Testis (tissue), 3 donors: ENCODE results near the gene MYBPHL. TPM values are rescaled to one million over a fixed set of nuclear protein-coding genes. Genes with fewer than 3 reads are reported as not detected.
"Not testable (repeated sequence)": the region's sequence is repeated elsewhere in the genome, so short reads cannot be mapped to it uniquely, and the experiment has no call there.

Source experiments
- DNase-seq: peaks from one replicate; pipeline ENCODE4 v3.0.0-alpha.2; 2019
- H3K27ac ChIP-seq, 2 donors: fragments of 200-600 bp; sonication (generic); one replicate each; pipeline ENCODE4 v1.5.1; 2019
- H3K27me3 ChIP-seq: fragments of 200-600 bp; sonication (generic); one replicate; pipeline ENCODE4 v1.5.1; 2019
- H3K36me3 ChIP-seq: fragments of 200-600 bp; sonication (generic); one replicate; pipeline ENCODE4 v1.5.1; 2017; ENCODE audit warnings: low read depth; ENCODE audit errors: missing control alignments
- H3K4me1 ChIP-seq: fragments of 200-600 bp; sonication (generic); one replicate; pipeline ENCODE4 v1.5.1; 2019
- H3K4me3 ChIP-seq, 2 donors: fragments of 200-600 bp; sonication (generic); one replicate each; pipeline ENCODE4 v1.5.1; 2017 to 2019
- H3K9me3 ChIP-seq: fragments of 200-600 bp; sonication (generic); one replicate; pipeline ENCODE4 v1.5.1; 2017
- POLR2A ChIP-seq: fragments of 450-650 bp; IDR thresholded peaks from one replicate; pipeline ENCODE4 v1.6.1; 2017; ENCODE audit warnings: antibody characterized with exemption, mild to moderate bottlenecking, moderate library complexity
- WGBS, 2 donors: methylation state at CpG; one replicate each; pipeline ENCODE4 v1.1.5; 2018; 5-methylcytosine and 5-hydroxymethylcytosine counted together
- intact Hi-C: fragments of 100-400 bp; cut with DNase I; formaldehyde crosslinking; loops from one replicate; pipeline ENCODE4 v1.15.1; 2023; ENCODE audit warnings: low total_unique reads
- polyA plus RNA-seq: library from polyadenylated mRNA; stranded (reverse); fragments of 350-450 nt; fragmentation: Illumina TruSeq; extraction: RNeasy Lipid Tissue Mini Kit (QIAGEN cat#74804); gene quantifications from one replicate; pipeline ENCODE4 v1.2.3, GENCODE V29; 2014; ENCODE audit warnings: low read depth, low replicate concordance; ENCODE audit not compliant: insufficient read depth
- total RNA-seq, 2 donors: library from RNA; depleted of rRNA; stranded (reverse); fragments of >200 nt; gene quantifications; one replicate each; pipeline ENCODE4 v1.2.3, GENCODE V29; 2016
- TF ChIP-seq, protein P1 (sequence below), 3 experiments: fragments of 450-650 bp in 2 of 3; fragments of 200-600 bp in 1 of 3; sonication (generic) in 1 of 3; IDR thresholded peaks; one replicate each; pipeline ENCODE4 v1.5.1; 2016 to 2019; ENCODE audit warnings: antibody characterized with exemption in 3 of 3, mild to moderate bottlenecking in 2 of 3, moderate library complexity in 1 of 3

Gene MYBPHL
- total and polyA plus RNA-seq, 3 donors from 2014 or later, result 0.99 to 1.5 TPM; not detected in 1

DNA sequence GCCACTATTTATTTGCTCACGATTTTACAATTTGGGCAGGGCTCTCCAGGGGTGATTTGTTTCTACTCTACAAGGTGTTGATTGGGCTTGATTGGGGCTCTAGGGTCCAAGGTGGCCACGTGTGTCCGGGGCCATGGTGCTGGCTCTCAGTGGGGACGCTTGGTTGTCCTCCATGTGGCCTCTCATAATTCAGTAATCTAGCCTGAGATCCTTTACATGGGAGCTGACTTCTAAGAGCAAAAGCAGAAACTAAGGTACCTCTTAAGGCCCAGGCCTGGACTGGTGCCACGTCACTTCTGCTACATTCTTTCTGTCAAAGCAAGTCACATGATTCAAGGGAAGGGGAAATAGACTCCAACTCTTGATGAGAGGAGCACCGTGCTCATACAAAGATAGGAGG lies 15.8 kb downstream of the MYBPHL start:
- no peaks in the 10 kb centered on the region for H3K4me1 ChIP-seq
- intact Hi-C loops, result loop anchor here (5.0 kb wide), 1 partner anchor 1754 kb away; no protein-coding TSS in a partner anchor
- H3K27ac ChIP-seq, result no peak overlapping the region
- WGBS, 2 donors, result 74 to 76% methylated on average over 6 of the region's 6 CpGs
- H3K4me3 ChIP-seq, result no peak overlapping the region
- H3K9me3 ChIP-seq, result no peaks in the 10 kb centered on the region
- no peaks in the 10 kb centered on the region for H3K27me3 ChIP-seq
- DNase-seq, result no peak
- no peak for TF ChIP-seq POLR2A
- TF ChIP-seq, protein P1, sequence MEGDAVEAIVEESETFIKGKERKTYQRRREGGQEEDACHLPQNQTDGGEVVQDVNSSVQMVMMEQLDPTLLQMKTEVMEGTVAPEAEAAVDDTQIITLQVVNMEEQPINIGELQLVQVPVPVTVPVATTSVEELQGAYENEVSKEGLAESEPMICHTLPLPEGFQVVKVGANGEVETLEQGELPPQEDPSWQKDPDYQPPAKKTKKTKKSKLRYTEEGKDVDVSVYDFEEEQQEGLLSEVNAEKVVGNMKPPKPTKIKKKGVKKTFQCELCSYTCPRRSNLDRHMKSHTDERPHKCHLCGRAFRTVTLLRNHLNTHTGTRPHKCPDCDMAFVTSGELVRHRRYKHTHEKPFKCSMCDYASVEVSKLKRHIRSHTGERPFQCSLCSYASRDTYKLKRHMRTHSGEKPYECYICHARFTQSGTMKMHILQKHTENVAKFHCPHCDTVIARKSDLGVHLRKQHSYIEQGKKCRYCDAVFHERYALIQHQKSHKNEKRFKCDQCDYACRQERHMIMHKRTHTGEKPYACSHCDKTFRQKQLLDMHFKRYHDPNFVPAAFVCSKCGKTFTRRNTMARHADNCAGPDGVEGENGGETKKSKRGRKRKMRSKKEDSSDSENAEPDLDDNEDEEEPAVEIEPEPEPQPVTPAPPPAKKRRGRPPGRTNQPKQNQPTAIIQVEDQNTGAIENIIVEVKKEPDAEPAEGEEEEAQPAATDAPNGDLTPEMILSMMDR (IDR thresholded peaks at IDR 0.05), result no peak
- no peaks in the 10 kb centered on the region for H3K36me3 ChIP-seq

DNA sequence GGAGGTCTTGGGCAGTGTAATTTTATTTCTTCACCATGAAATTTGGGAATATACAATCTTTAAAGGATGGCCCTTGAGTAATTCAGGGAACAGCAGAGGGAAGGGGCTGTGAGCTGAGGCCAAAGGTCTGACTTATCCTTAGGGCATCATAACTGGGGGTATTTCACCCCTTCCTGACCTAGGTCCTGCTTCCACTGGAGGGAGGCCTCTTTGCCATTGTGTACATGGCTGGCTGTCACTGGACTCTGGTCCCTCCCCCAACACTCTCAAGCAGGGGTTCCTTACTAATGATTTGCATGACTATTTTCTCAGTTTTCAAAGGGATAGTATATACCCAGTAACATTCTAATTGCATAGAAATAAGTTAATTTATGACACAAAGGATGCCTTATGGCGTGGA lies 16.7 kb downstream of the MYBPHL start:
- Histone ChIP-seq H3K27ac (no peak overlapping the region), H3K27me3 (no peaks in the 10 kb centered on the region), H3K4me3 (no peak overlapping the region), H3K9me3 (no peaks in the 10 kb centered on the region), H3K36me3 (no peaks in the 10 kb centered on the region), H3K4me1 (no peaks in the 10 kb centered on the region)
- 93 to 100% methylated on average over 1 of the region's 1 CpG for WGBS, 2 donors
- DNase-seq, result no peak
- no peak for TF ChIP-seq POLR2A
- TF ChIP-seq, protein P1 (IDR thresholded peaks at IDR 0.05), result no peak
- intact Hi-C loops, result loop anchor here (5.0 kb wide), 1 partner anchor 1753 kb away; no protein-coding TSS in a partner anchor

DNA sequence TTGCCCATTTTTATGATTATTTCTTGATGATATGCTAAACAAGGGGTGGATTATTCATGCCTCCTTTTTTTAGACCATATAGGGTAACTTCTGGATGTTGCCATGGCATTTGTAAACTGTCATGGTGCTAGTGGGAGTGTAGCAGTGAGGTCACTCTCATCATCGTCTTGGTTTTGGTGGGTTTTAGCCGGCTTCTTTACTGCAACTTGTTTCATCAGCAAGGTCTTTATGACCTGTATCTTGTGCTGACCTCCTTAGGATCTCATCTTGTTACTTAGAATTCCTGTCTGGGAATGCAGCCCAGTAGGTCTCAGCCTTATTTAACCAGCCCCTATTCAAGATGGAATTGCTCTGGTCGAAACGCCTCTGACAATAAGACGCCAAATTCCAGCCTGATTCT lies 20.0 kb downstream of the MYBPHL start:
- H3K9me3 ChIP-seq, H3K27ac ChIP-seq, H3K4me3 ChIP-seq, DNase-seq, intact Hi-C loops, H3K27me3 ChIP-seq, H3K36me3 ChIP-seq: not testable (repeated sequence)
- 59 to 68% methylated on average over 5 of the region's 5 CpGs for WGBS, 2 donors
- peaks cover 12% of the 10 kb centered on the region for H3K4me1 ChIP-seq

DNA sequence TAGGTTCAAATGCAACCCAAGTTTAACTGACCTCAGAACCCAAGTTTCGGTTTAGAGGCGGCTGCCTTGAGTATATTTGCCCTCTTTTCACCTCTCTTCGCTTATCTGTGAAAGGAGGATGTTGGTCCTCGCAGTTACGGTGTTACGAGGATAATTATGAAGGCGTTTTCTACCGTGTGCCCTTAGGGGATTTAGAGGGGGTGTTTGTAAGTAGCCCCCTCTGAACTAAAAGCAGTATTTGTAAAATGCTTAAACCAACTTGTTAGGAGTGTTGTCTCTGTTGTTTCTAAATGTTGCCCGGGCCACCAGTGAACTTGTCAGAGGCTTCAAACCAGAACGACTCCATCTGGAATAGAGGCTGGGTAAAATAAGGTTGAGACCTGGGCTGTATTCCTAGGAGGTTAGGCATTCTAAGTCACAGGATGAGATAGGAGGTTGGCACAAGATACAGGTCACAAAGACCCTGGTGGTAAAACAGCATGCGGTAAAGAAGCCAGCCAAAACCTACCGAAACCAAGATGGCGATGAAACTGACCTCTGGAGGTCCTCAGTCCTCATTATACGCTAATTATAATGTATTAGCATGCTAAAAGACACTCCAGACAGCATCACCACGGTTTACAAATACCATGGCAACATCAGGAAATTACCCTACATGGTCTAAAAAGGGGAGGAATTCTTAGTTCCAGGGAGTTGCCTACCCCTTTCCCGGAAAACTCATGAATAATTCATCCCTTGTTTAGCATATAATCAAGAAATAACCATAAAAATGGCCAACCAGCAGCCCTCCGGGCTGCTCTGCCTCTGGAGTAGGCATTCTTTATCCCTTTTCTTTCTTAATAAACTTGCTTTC lies 22.8 kb downstream of the MYBPHL start:
- 31 to 32% methylated on average over 17 of the region's 17 CpGs for WGBS, 2 donors
- intact Hi-C loops, result loop anchor here (5.0 kb wide), 1 partner anchor 113 kb away; the partner anchor contains the start of gene SORT1
- no peaks in the 10 kb centered on the region for H3K27me3 ChIP-seq
- H3K4me1 ChIP-seq, result peaks cover 38% of the 10 kb centered on the region
- no peaks in the 10 kb centered on the region for H3K36me3 ChIP-seq
- H3K9me3 ChIP-seq, result no peaks in the 10 kb centered on the region
- no peak for DNase-seq
- H3K4me3 ChIP-seq, result peak overlapping the region; percentile 59 to 84
- TF ChIP-seq, protein P1 (IDR thresholded peaks at IDR 0.05), result no peak
- no peak for TF ChIP-seq POLR2A
- peak overlapping the region; percentile 73 to 82 for H3K27ac ChIP-seq

DNA sequence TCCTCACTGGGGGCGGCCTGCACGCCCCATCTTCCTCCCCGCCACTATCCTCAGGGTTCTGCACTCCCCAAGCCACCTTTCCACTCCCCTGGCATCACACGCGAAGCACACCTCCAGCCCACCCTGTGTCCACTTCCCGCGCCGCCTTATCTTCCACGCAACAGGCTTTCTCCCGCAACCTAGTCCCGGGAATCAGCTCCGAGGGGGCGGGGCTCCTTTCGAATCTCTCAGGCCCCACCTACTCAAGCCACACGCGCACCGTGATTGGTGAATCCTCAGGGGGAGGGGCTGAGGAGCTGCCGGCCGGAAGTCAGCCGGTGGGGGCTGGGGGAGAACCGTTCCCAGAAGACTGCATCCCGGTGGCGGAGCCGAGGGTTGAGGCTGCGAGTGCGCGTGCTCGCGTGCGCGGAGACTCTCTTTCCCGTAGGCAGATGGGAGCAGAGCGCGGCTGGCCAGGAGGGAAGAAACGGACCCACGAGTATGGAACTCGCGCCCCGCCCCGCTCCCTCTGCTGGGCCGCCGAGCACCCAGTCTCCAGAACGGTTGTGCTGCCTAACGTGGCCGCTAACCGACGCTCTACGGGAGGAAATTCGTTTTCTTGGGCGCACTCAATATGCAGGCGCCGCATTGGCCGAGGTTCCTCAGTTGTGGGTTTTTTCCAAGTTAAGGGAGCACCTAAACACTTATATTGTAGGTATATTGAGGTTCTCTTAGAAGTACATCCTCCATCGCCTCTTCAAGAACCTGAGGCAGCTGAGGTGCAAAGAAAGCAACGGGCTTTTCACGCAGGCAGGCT lies 23.7 kb downstream of the MYBPHL start, which contains the start of gene PSRC1:
PSRC1 (minus strand) TSS at position 194 of the 796 bp plus-strand sequence.
- peaks cover 46% of the 10 kb centered on the region for H3K4me1 ChIP-seq
- TF ChIP-seq POLR2A, result peak; percentile 71
- TF ChIP-seq, protein P1 (IDR thresholded peaks at IDR 0.05), result peak; percentile 2 to 53 (median 26)
- H3K36me3 ChIP-seq, result no peaks in the 10 kb centered on the region
- 1% methylated on average over 15 to 56 of the region's 56 CpGs for WGBS, 2 donors
- peak within 1 kb of the TSS; percentile 73 to 82 for H3K27ac ChIP-seq
- no peaks in the 10 kb centered on the region for H3K27me3 ChIP-seq
- no peaks in the 10 kb centered on the region for H3K9me3 ChIP-seq
- H3K4me3 ChIP-seq, result peak within 1 kb of the TSS; percentile 59 to 84
- peak; percentile 99 for DNase-seq
- intact Hi-C loops, result loop anchor here (5.0 kb wide), 1 partner anchor 114 kb away; the partner anchor contains the start of gene SORT1
